Colonic mucosa (tissue), 4 donors: ENCODE data around the gene SOBP. TPM values are rescaled to one million over a fixed set of nuclear protein-coding genes. Genes with fewer than 3 reads are reported as not detected.
A peak's percentile ranks its signal among the peaks of the same experiment; 100 is the strongest.

Experiments
- DNase-seq: peaks from one replicate; pipeline ENCODE4 v3.0.0-alpha.2; 2020
- H3K27ac ChIP-seq: fragments of 200-600 bp; one replicate; pipeline ENCODE4 v1.8.0; 2021
- H3K27me3 ChIP-seq: fragments of 200-600 bp; one replicate; pipeline ENCODE4 v1.8.0; 2021
- H3K36me3 ChIP-seq: fragments of 200-600 bp; one replicate; pipeline ENCODE4 v1.8.0; 2021
- H3K4me1 ChIP-seq: fragments of 200-600 bp; one replicate; pipeline ENCODE4 v1.8.0; 2021; ENCODE audit warnings: mild to moderate bottlenecking
- H3K4me3 ChIP-seq: fragments of 200-600 bp; one replicate; pipeline ENCODE4 v1.8.0; 2021
- H3K9ac ChIP-seq, 2 donors: one replicate each; pipeline ENCODE4 v1.7.0; 2013; ENCODE audit warnings: control low read depth in 2 of 2, low read depth in 2 of 2, low read length in 2 of 2
- H3K9me3 ChIP-seq: fragments of 200-600 bp; one replicate; pipeline ENCODE4 v1.8.0; 2021
- intact Hi-C: fragments of 100-400 bp; cut with DNase I; formaldehyde crosslinking; loops from one replicate; pipeline ENCODE4 v1.14.1; 2022
- total RNA-seq, 2 donors: library from RNA; stranded (reverse); fragmentation: NEBNext Ultra II Directional in 1 of 2; extraction: Animal tissue kit (Norgen Biotek cat#: 25700) in 1 of 2; gene quantifications; one replicate each; pipeline ENCODE4 v1.2.1, GENCODE V29; 2021
- TF ChIP-seq, protein P1 (sequence below): fragments of 200-600 bp; IDR thresholded peaks from one replicate; pipeline ENCODE4 v1.8.0; 2022; ENCODE audit warnings: antibody characterized with exemption, mild to moderate bottlenecking
- donor health status: healthy.
- donor health status: DM: no; HTN: no; CAD: no.
- donor health status: DM: no; HTN: no; CAD: no.

The SOBP gene
- total RNA-seq, 2 donors from 2014 or later = 0.67 to 3.4 TPM

DNA sequence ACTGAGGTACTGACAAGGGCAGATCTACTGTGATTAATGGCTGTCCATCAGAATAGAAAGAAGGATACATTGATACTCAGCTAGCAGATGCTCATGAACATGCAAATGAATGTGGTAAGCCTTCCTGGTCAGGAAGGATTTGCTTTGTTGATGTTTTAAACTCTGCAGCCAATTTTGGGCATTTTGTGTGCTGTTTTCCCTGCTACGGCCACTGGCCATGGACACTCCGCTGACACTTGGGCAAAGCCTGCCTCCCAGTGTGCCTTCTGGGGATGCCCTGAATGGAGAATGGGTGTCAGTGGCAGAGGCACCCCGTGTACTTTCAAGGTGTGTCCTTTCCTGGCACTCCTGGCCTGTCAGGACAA, 113.1 kb downstream of the SOBP start:
- intact Hi-C loops = no loop called here
- Histone ChIP-seq H3K36me3 (no peaks in the 10 kb centered on the region), H3K27me3 (no peaks in the 10 kb centered on the region), H3K4me3 (no peak overlapping the region), H3K4me1 (no peaks in the 10 kb centered on the region), H3K9ac (peak overlapping the region in 1 of 2 donors; percentile 7), H3K9me3 (no peaks in the 10 kb centered on the region), H3K27ac (no peak overlapping the region)
- DNase-seq = no peak
- TF ChIP-seq, protein P1, sequence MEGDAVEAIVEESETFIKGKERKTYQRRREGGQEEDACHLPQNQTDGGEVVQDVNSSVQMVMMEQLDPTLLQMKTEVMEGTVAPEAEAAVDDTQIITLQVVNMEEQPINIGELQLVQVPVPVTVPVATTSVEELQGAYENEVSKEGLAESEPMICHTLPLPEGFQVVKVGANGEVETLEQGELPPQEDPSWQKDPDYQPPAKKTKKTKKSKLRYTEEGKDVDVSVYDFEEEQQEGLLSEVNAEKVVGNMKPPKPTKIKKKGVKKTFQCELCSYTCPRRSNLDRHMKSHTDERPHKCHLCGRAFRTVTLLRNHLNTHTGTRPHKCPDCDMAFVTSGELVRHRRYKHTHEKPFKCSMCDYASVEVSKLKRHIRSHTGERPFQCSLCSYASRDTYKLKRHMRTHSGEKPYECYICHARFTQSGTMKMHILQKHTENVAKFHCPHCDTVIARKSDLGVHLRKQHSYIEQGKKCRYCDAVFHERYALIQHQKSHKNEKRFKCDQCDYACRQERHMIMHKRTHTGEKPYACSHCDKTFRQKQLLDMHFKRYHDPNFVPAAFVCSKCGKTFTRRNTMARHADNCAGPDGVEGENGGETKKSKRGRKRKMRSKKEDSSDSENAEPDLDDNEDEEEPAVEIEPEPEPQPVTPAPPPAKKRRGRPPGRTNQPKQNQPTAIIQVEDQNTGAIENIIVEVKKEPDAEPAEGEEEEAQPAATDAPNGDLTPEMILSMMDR = no peak

DNA sequence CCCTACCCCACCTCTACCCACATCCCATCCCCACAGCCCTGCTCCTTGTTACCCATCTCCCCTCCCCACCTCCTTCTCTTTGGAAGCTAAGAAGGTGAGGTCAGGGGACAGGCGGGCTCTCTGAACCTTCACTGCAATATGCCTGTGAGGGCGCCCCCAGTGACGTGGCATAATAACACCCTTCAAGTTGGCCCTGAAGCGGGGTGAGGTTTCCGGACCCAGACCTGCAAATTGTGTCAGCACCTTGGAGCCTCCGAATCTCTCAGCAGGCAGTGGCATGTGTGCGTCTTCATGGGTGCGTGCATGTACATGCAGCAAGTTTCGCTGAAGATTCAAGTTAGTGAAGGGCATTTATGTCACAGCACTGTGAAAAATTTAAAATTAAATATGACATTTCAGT, 114.6 kb downstream of the SOBP start:
- no peaks in the 10 kb centered on the region for H3K4me1 ChIP-seq
- no peak overlapping the region for H3K4me3 ChIP-seq
- H3K9ac ChIP-seq = no peak overlapping the region
- DNase-seq = no peak
- no peaks in the 10 kb centered on the region for H3K9me3 ChIP-seq
- TF ChIP-seq, protein P1 = no peak
- H3K27me3 ChIP-seq = no peaks in the 10 kb centered on the region
- intact Hi-C loops = no loop called here
- H3K36me3 ChIP-seq = no peaks in the 10 kb centered on the region
- H3K27ac ChIP-seq = no peak overlapping the region

DNA sequence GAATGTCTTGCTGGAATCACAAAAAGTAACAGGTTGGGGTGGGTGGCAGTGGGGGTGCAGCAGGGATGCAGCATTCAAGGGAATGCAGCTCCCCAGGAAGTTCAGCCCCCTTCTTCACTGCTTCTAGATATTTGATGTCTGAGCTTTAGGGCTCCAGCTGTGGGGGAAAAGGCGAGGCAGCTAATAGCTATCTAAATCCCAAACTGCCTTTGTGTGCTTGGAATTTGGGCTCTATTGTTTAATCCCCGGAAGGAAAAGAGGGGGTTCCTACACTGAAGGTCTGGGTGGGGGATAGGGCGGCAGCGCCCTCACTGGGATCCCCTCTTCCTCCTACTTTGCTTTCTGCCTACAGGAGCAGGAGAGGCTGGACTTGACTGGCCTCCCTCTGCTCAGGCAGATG, 116.5 kb downstream of the SOBP start:
- Histone ChIP-seq H3K9ac (no peak overlapping the region), H3K27ac (no peak overlapping the region), H3K9me3 (no peaks in the 10 kb centered on the region), H3K4me3 (no peak overlapping the region), H3K36me3 (no peaks in the 10 kb centered on the region), H3K27me3 (no peaks in the 10 kb centered on the region), H3K4me1 (no peaks in the 10 kb centered on the region)
- TF ChIP-seq, protein P1 = no peak
- intact Hi-C loops = no loop called here
- no peak for DNase-seq

DNA sequence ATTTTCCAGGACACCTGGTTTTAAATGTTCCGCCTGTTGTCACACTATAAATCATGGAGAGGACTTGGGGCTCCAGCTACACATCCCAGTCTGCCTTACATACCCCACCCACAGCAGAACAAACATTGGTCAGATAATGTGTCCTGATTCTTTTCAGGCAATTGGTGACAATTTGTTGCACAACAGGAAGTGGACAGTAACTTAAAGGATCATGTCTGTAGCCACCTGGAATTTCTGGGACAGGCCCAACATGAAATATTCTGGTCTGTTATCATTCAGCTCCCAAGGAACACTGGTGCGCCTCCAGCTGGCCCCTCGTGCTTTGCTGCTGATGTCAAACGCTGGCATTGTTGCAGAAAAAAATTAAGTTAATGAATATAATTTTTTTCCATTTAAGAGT, 117.2 kb downstream of the SOBP start:
- no peak overlapping the region for H3K9ac ChIP-seq
- TF ChIP-seq, protein P1 = no peak
- H3K4me1 ChIP-seq = no peaks in the 10 kb centered on the region
- H3K4me3 ChIP-seq = no peak overlapping the region
- no peaks in the 10 kb centered on the region for H3K36me3 ChIP-seq
- DNase-seq = no peak
- no peaks in the 10 kb centered on the region for H3K27me3 ChIP-seq
- H3K9me3 ChIP-seq = no peaks in the 10 kb centered on the region
- no peak overlapping the region for H3K27ac ChIP-seq
- intact Hi-C loops = no loop called here

DNA sequence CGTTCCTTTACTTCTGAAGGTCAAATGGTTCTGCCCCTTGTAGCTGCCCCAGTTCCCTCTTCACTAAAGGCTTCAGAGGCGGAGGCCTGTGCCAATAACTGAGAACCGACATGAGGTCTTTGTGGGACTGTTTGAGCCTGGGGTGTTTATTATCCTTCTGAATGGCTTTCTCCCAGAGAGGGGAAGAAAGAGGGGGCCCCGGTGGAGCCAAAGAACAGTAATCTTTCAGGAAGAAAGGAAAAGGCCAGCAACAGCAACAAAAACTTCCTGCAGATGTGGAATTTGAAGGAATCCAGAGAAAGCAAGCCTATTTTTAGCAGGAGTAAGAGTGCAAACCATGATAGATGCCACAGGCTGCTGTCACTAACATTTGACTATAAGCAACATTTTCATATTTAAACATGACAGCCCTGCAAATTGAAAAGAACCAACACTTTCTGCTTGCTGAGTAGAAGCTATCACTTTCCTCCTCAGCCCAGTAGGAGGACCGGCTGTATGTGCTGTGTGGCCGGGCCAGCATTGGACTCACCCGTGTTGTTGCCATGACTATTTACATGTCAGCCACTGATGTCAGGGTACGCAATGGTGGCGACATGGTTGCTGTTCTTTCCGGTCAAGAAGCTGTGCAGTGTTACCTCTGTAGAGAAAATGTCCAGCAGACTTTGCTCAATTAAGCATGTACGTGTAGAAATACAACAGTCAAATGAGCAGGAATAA, 121.3 kb downstream of the SOBP start:
- no peaks in the 10 kb centered on the region for H3K27me3 ChIP-seq

More for the DNA sequence above, 121.3 kb downstream of the SOBP start:
- H3K27ac ChIP-seq = no peak overlapping the region
- DNase-seq = no peak
- H3K4me1 ChIP-seq = no peaks in the 10 kb centered on the region
- intact Hi-C loops = no loop called here
- no peak overlapping the region for H3K9ac ChIP-seq
- H3K36me3 ChIP-seq = no peaks in the 10 kb centered on the region
- no peaks in the 10 kb centered on the region for H3K9me3 ChIP-seq
- TF ChIP-seq, protein P1 = no peak
- H3K4me3 ChIP-seq = no peak overlapping the region
